Right cardiac atrium (tissue), 5 donors: ENCODE results near the gene PSPC1. TPM values are rescaled to one million over a fixed set of nuclear protein-coding genes. Genes with fewer than 3 reads are reported as not detected.

Experiments
- ATAC-seq, 2 donors: fragments of 200-7000 bp; cut with Tn5 transposase; one replicate each; pipeline versions ENCODE4 v1.8.0 to v1.9.1; 2020; ENCODE audit warnings: moderate library complexity in 2 of 2, mild to moderate bottlenecking in 1 of 2
- DNase-seq, 3 donors: peaks; one replicate each; pipeline ENCODE4 v3.0.0-alpha.2; 2020
- H3K27ac ChIP-seq: one replicate; pipeline ENCODE4 v1.5.1; 2013; ENCODE audit warnings: mild to moderate bottlenecking, low read length, control low read depth, moderate library complexity
- H3K27me3 ChIP-seq: one replicate; pipeline ENCODE4 v1.6.1; 2013; ENCODE audit not compliant: control insufficient read depth, insufficient read depth
- H3K4me1 ChIP-seq: one replicate; pipeline ENCODE4 v1.6.1; 2013; ENCODE audit warnings: low read length; ENCODE audit not compliant: control insufficient read depth, insufficient read depth
- H3K4me3 ChIP-seq: one replicate; pipeline ENCODE4 v1.5.1; 2013; ENCODE audit warnings: low read length, control low read depth
- H3K9me3 ChIP-seq: one replicate; pipeline ENCODE4 v1.6.1; 2013; ENCODE audit warnings: low read length; ENCODE audit not compliant: control insufficient read depth
- WGBS: extraction: QIAGEN DNeasy Blood & Tissue Kit; methylation state at CpG from one replicate; pipeline ENCODE4 v1.1.7; 2013; 5-methylcytosine and 5-hydroxymethylcytosine counted together
- intact Hi-C, 4 donors: fragments of 100-400 bp; cut with DNase I; formaldehyde crosslinking; loops; one replicate each; pipeline versions ENCODE4 v1.11.0 to v1.14.0; 2022 to 2023
- polyA plus RNA-seq: library from polyadenylated mRNA; stranded (reverse); fragments of 200-250 nt; gene quantifications from one replicate; pipeline ENCODE4 v1.2.3, GENCODE V29; 2013
- total RNA-seq, 4 donors: library from RNA; stranded (reverse); fragmentation: NEBNext Ultra II Directional; extraction: Animal tissue kit (Norgen Biotek cat#: 25700); gene quantifications; one replicate each; pipeline ENCODE4 v1.2.1, GENCODE V29; 2021
- donor health status: healthy with polysubstance abuse.
- donor health status: DM: no; HTN: yes; CAD: no.
- donor health status: DM: no; HTN: no; CAD: no.
- donor health status: DM: no; HTN: yes; CAD: no; lungs with severe emphysema.
- donor health status: DM: yes; HTN: yes; CAD: no.

The PSPC1 gene
- total and polyA plus RNA-seq, 5 donors = 25.4 to 29.1 (median 28.4) TPM

- no peak overlapping the region for H3K4me3 ChIP-seq
- DNase-seq (no peak), ATAC-seq (no peak)
- H3K27me3 ChIP-seq = no peaks in the 10 kb centered on the region
- intact Hi-C loops = no loop called here
- 44% methylated on average over 4 of the region's 4 CpGs for WGBS
- H3K9me3 ChIP-seq = no peaks in the 10 kb centered on the region
- H3K27ac ChIP-seq = no peak overlapping the region
- no peaks in the 10 kb centered on the region for H3K4me1 ChIP-seq
These were observed 124.7 kb downstream of the PSPC1 start for GRCh38 chr13:19657872-19658591.

Other genes starting within 250 kb of the PSPC1 start
- gene TPTE2, start 221.4 kb downstream of the PSPC1 start, total RNA-seq = not detected
- gene TPTE2, start 221.4 kb downstream of the PSPC1 start, polyA plus RNA-seq = 0.05 TPM
- 10 to 100 TPM; 34.7 to 39.1 (median 37.3) TPM for gene MPHOSPH8, start 149.3 kb downstream of the PSPC1 start, total RNA-seq
- 33.0 TPM for gene MPHOSPH8, start 149.3 kb downstream of the PSPC1 start, polyA plus RNA-seq
- gene ZMYM5, start 80.7 kb upstream of the PSPC1 start, total RNA-seq = 10 to 100 TPM in 1 of 4 donors, 1 to 10 TPM in 3; 7.7 to 12.7 (median 8.5) TPM
- 6.7 TPM for gene ZMYM5, start 80.7 kb upstream of the PSPC1 start, polyA plus RNA-seq
- 10 to 100 TPM; 52.6 to 71.4 (median 58.0) TPM for gene ZMYM2, start 175.8 kb upstream of the PSPC1 start, total RNA-seq
- 17.2 TPM for gene ZMYM2, start 175.8 kb upstream of the PSPC1 start, polyA plus RNA-seq